Activated CD4-positive, alpha-beta T cell treated with anti-CD3 and anti-CD28 coated beads for 1 hour (primary cell): ENCODE measurements around the gene EFL1.

Source experiments
- DNase-seq: peaks from one replicate; pipeline ENCODE4 v3.0.0-alpha.2; 2020

Gene EFL1

DNA sequence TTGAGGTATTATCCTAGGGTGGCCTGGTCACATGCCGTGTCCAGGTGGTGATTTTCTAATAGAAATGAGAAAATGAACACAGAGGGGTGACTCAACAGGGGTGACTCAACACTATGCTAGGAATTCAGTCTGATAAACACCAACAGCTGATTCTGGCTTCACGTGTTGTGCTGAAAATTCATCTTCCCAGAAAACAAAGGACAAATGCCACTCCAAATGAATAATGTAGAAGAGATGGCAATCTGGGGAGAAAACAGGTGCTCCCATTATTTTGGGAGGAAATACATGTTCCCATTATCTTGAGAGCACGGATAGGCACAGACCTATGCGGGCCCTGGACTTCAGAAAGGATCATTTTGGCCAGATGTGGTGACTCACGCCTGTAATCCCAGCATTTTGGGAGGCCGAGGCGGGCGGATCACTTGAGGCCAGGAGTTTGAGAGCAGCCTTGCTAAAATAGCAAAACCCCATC lies 115.5 kb downstream of the EFL1 start:
- DNase-seq, result no peak

DNA sequence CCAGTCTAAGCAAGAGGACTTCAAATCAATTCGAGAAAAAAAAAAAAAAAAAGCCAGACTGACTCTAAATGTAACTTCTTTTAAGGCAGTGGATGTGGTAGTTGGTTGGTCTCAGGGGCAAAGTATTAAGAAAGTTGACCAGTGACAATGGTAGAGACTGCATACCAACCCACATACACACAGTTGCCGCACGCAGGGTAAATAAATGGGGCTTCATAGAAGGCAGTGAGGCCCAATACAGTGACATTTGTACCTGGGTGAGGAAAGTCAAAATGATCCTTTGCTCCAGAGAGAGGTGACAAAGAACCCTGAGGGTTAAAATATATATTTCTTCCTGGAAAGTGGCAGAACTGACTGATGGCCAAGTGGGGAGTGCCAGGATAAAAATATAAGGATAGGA lies 116.0 kb downstream of the EFL1 start:
- no peak for DNase-seq

DNA sequence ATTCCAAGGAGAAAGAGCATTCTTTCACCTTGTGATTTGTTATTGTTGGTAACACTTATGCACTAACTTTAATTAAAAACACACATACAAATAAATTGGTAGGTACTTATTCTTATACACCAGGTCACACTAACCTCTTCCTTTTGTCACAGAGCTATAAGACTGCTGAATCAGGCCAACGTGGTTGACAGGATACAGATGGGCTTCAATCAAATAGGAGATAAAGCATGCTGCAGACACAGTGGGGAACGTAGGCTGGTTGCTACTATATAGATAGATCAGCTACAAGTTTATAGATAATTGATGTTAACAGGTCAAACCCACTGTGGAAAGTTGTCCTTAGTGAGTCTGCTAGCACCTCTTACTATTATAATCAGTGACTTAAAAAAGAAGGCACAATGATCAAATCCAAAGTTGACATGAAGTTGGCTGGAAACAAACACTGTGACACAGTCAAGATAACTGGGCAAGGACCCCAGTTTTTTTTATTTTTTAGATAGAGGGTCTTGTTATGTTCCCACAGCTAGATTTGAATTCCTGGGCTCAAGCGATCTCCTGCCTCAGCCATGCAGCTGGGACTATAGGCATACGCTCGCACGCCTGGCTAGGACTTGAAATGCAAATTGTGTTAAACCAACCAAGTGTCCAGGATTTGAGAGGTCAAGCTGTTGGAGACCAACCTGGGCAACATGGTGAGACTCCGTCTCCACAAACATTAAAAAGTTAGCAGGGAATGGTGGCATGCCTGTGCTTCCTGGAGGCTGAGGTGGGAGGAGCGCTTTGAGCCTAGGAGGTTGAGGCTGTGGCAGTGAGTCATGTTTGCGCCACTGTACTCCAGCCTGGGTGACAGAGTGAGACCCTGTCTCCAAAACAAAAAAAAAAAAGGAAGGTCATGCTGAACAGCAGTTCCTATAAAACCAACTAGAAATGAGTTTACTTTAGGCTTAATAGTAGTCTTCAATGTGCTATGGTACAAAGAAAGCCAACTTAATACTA lies 118.8 kb downstream of the EFL1 start:
- no peak for DNase-seq

DNA sequence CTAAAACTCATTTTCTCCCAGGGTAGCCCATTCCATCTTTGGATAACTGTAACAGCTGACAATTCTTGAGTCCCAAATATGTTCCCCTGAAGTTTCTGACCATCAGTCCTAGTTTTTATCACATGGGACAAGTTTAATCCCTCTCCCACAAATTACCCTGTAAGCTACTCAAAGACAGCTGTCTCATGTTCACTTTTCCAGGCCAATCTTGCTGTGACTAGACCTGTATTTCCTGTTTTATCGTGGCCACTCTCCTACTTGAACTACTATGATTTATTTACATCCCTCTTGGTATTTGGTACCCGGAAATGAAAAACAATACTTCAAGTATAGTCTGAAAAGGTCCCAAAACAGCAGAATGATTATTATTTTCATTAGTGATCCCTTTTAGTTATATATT lies 121.6 kb downstream of the EFL1 start:
- DNase-seq, result no peak

DNA sequence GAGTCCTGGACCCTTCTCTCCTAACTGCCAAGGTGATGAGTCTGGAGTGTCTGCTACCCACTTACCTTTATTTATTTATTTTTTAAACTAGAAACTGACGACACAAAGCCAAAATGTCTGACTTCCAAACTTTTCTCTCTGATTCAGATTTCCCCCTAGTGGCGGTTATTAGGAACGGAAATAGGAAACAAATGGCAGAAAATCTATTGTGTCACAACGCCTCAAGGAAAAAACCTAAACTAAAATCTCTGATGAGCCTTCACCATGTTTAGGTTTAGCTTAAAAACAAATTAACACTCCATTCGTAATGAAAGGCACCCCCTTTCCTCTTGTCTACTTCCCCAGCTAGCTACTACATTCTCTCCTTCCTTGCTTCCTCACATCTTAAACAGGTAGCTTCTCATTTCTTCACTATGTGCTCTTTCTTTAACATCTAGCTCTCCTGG lies 122.7 kb downstream of the EFL1 start:
- DNase-seq, result no peak

DNA sequence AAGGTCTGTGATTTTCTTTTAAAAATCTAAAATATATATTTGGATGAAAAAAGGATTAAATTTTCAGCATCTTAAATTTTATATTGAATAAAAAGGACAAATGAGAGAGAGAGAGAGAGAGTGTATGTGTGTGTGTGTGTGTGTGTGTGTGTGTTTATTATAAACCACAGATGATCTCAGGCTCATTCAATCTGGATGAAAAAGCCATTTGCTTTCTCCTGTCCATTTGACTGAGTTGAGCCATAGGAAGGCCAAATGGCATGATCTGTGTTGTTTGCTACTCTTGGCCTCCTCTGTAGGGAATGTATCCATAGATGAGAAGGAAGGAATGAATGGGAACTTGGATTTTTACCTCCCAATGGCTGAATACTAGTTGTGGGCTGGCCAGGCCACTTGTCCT lies 124.2 kb downstream of the EFL1 start:
- no peak for DNase-seq

DNA sequence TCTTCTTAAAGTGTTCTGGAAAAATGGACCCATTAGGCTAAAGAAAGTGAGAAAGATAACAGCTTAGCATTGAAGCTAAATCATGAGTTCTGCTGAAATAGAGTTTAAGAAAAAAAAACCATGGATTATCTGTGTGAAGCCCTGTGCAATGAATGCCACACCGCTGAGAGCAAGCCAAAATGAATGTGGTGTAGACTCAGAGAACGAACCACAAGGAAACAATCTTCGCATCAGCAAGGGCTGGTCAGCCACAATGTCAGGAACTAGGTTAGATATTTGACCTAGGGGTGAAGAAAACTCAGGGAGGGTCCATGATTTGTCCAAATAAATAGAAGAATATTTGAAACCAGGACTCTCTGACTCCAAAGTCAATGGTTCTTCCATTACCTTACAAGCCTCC lies 125.3 kb downstream of the EFL1 start:
- DNase-seq, result no peak

DNA sequence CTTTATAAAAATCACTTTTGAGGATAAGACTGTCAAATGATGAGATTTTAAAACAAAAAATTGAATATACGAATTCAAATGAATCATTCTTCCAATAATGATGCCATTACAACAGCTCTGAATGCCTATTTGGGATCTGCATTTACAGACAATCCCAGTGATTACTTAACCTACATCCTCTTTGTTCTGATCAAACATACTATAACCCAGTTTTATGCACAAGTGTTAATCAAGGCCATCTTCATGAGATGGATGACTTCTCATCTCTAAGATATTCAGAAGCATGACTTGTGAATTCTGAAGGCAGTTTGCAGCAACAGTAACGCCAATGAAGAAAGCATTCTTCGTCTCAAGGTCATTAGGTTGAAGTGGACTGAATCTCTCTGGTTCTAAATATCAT lies 126.4 kb downstream of the EFL1 start:
- DNase-seq, result no peak

DNA sequence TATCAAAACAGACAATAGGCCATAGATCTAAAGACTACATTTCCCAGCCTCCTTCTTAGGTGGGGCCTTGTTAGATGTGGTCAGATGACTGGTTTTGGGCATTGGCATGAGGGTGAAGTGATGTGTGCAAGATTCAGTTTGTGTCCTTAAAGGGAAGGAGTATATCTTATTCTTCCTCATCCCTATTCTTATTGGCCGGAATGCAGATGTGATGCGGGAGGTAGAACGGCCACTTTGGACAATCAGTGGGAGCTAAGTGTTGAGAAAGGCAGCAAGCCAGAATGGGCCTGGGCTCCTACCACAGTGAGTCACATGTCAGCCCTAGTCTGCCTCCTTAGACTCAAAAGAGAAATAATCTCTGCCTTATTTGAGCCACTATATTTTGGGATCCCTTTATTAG lies 126.9 kb downstream of the EFL1 start:
- no peak for DNase-seq

DNA sequence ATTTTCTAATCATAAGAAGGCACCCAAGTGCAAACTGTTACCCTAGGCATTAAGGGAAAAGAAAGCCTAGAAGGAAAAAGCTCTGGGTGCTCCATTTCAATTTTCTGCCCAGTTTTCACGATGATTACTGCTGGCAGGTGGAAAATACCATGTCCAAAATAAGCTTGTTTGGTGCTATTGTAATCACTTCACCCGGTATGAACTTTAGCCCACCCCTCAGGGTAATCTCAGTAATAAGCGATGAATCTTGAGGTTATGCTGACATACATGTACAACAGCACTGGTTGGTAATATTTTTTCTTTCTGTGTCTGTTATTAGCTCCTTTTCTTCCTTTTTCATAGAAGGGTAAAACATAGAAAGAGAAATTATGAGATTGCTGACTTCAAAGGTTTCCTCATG lies 128.1 kb downstream of the EFL1 start:
- no peak for DNase-seq

DNA sequence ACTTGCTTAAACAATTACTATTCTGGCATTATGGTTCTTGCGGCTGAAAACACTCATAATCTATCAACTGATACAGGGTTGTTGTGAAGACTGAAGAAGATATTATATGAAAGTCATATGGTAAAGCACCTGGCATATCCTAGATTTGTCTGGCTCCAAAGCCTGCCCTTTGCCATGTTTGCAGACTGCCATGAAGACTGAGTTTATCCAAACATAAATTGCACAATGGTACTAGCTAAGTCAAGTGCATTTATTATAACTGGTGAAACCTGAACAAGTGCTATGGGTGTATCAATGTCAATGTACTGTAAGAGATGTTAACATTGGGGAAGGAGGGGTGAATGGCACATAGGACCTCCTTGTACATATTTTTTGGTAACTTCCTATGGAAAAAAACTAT lies 129.3 kb downstream of the EFL1 start:
- no peak for DNase-seq

DNA sequence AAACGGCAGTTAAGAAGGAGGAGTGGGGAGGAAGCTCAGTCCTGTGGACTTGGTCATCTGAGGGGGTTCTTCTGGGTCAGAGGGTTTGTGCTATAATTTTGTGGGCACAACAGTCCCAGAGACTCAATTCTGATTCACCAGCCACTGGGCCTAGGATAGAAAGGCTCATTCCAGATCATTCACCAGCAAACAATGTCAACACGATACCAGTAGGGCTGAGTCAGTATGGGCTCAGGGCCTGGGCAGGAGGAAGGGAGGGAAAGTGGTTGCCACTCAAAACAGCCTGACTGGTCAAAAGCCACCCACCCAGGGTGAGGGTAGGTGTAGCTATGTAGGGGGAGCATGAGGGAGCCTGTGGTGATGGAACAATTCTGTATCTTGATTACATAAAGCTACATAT lies 129.8 kb downstream of the EFL1 start:
- no peak for DNase-seq

DNA sequence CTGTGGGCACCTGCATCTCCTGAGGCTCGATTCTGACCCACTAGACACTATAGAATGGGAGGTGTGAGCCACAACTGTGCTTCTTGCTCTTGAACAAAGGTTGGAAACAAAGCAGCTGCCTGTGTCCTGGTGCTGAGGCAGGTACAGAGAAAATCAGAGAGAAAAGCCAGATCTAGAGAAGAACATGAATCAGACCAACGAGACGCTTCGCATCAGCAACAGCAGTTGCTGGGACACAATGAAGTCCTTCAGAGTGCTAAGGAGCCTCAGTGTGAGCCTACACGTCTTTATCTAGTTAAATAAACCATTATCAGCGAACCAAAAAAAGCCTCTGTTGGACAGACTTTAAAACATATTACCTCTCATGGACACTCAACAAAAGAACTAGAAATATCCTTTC lies 130.4 kb downstream of the EFL1 start:
- DNase-seq, result no peak

DNA sequence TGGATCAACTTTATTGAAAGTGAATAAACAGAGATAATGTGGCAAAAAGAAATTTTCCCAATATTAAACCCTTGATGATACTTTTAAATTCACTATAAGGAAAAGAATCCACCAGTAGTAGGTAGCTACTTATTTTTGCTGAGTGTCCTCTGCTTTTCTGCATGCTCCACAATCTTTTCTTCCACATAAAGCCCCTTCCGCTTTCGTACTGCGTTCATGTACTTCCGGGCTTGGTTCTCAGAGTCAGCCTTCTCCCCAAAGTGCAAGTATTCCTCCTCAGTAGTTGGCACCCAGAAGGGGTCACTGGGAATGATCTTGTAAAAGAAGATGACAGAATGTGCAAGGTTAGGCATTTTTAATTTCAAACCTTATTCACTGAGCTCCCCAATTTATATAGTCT lies 132.3 kb downstream of the EFL1 start:
- DNase-seq, result no peak

DNA sequence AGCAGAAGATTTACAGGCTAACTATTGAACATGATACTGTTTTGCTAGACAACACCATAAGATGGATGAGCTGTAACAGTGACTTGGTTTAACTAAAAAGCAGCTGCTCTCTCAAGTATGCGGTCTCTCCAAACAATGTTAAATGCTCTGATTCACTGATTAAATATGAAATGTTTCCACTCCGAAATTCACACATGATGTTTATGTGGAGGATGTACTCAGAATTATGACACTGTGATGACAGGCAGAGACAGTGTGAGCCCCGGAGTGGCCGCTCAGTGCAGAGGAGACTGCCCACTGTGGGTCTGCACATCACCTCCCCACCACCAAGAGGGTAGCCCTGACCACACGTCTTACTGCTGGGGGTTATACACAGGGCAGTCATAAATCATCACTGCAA lies 132.8 kb downstream of the EFL1 start:
- DNase-seq, result no peak

DNA sequence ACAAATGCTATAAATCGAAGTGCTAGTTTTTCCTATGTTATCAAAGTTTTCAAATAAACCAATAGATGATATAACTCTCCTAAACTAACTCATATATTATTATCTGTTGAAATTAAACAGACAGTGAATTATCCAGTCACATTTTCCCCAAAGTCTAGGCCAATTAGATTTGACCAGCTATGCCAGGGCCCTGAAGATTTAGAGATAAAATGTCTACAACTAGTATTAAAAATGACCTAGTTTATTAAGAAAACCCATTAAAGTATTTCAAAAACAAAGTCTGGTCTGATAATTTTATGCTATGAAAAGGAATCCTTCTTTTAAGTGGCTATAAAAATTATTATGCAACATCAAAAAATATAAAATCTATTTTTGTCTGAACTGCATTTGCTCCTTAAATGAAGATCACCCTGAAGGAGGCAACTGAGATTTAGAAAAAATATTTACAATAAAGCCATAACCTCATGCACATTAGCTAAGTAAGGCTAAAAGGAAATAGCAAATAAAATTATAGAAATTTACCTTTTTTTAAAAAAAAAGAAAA lies 133.3 kb downstream of the EFL1 start:
- DNase-seq, result no peak

DNA sequence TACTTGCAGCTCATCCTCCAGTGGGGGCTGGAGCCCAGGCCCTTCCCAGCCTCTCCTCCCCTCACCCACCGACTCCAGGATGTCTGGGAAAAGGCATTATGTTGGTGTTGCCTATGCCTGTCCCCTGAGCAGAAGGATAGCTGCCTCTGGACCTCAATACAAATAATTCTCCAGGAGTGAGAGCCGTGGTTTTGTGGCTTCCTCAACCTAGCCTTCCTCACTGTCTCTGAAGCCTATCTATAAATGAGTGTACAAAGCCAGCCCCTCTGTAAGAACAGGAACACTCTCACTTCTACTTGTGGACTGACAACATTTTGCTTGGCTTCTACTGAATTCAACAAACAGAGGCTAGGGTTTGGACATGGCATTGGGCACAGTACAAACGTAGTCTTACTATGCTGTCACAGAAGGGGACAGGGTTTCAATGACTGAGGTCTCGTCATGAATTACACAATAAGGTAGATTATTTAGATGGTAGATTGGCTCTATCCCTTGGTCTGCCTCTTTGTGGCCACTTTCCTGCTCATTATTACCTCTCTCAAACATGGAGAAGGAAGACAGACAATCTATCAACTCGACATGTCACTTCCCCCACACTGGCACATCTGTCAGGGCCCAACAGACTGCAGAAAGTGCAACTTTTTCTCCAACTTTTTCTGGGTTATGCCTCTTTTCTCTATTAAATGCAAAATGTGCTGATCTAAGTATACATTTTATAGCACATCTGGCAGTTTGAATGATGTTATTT lies 134.0 kb downstream of the EFL1 start:
- no peak for DNase-seq

DNA sequence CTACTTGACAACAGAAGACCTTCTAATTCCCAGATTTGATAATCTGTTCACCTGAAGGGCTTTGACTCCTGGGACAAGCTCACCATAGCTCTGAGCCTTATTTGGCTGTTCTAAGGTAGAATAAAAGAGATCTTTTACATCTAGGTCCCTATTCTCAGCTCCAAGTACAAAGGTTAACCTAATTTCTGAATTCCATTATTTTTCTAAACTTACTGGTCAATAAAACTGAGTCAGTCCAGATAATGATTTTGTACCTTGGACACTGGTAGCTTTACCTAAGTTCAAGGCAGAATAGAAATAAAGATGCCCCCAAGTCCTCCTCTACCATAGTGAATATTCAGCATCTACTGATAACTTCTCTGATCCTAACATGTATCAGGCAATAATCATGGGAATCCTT lies 135.0 kb downstream of the EFL1 start:
- no peak for DNase-seq

DNA sequence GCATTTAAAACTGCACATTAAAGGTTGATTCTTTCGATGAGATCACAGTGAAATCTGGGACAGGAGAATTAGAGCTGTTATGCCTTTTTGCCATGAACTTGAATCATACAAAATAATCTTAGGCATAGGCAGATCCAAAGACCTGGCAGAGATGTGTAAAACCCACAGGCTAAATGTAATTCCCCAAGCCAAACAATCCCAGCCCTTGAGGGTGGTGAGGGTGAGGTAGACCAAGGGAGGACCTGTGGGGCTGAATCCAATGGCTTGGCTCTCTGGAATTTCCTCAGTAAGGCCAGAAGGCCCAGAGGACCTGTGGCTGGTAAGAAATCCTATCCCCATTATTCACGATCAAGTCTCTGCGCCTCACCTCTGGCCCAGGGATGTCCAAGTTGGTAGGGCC lies 136.2 kb downstream of the EFL1 start:
- no peak for DNase-seq

DNA sequence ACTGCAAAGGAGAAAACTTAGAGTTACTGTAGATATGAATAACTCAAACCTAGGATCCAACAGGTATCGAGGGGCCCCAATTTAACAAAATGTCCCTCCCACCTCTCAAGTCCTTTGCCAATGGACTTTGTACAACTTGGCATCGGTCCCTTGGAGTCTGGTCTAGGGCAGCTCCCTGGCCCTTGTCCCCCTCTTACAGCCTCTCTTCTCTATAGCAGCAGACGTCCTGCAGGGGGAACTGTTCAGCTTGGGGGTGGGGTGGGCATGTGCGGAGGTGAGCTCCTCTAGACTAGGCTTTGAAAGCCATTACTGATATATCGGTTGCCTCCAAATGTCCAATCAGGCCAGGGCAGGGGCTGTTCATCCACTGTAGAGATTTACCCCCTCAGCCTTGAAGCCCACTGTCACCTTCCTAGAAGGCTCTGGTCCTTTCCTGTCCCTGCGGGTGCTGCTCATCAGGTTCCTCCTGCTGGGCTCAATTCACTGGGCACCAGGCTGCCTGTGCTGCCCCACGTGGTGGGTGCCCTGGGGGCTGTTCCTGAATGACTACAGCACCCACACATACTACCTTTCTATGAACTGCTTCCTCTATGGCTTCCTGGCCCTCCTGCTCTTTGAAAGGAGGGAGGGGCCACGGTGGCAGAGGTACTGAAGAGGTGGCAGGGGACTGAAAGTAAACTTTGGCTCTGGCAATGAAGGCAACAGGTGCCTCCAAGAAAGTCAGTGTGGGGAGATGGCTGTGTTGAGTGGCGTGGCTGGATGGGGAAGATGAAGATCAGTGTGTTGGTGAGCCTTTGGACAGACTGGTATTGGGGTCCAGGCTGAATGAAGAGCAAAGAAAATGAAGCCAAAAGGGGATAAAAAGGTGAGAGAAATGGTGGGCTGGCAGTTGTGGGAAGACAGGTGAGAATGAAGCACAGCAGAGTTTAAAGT lies 137.9 kb downstream of the EFL1 start:
- no peak for DNase-seq

DNA sequence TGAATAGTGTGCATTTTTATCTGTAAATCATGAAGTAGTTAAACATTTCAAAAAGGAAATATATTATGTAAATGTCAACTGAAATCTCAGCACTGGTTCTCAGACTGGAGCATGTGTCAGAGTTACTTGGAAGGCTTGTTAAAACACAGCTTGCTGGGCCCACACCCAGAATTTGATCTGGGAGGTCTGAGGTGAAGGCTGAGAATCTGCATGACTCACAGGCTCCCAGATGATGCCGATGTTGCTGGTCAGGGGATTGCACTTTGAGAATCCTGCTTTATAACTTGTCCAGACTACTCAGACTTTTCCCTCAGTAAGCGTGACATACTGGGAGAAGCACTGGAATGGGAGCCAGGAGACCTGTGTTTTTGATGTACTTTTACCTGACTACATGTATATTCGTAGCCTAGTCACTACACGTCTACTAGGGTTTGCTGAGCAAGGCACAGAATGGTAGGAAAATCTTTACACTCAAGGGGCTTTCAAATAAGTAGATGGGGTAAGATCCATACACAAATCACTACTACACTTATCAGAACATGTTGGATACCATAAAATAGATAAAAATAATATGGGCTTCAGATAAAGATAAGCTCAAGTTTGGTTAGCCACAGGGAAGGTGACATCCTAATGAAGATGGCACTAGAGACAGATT lies 139.7 kb downstream of the EFL1 start:
- DNase-seq, result no peak

DNA sequence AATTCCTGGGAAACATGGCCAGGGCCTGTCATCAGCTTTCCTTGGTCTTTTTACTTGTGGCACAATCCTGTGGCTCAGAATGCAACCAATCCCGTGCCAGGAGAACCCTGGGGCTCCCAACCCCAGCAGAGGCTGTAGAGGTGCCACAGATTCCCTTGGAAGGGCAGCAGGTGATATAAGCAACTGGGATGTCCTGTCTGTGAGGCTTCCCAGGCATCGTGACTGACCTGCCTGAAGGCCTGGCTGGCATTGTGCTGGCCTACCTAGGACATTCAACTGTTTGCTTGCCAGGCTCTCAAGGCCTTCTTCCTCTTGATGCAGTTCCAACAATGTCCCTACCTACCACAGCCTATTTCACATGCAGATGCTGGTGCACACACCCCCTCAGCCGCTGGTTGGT lies 144.5 kb downstream of the EFL1 start:
- DNase-seq, result no peak
